SK-N-SH (cell line): Measurements from ENCODE around the gene ADGRF4.

ENCODE experiments used
- ELF1 ChIP-seq: IDR thresholded peaks from 2 replicates; pipeline ENCODE4 v1.4.0; 2012
- TF ChIP-seq, protein P1 (sequence below): fragments of 200-600 bp; sonication (generic); IDR thresholded peaks from 2 replicates; pipeline ENCODE4 v1.6.1; 2017; ENCODE audit warnings: antibody characterized with exemption, mild to moderate bottlenecking, moderate library complexity

DNA sequence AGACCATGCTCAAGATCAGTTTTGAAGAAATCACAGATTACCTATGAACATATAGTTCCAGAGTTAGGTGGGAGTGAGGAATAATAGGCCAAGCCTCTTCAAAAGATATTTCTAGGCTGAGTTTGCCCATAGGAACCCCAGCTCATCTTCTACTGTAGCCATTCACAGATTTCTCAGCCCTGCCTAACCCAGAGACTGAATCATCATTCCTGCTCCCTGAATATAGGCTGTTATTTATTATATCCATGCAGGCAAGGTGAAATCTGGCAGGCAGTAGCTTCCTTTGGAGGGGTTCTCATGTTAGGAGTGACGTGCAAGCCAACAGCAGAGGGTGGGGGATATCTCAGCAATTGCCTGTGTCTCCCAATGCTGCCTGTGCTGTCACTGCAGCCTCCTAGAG, 25.6 kb upstream of the ADGRF4 start:
- no peak for TF ChIP-seq ELF1
- TF ChIP-seq, protein P1, sequence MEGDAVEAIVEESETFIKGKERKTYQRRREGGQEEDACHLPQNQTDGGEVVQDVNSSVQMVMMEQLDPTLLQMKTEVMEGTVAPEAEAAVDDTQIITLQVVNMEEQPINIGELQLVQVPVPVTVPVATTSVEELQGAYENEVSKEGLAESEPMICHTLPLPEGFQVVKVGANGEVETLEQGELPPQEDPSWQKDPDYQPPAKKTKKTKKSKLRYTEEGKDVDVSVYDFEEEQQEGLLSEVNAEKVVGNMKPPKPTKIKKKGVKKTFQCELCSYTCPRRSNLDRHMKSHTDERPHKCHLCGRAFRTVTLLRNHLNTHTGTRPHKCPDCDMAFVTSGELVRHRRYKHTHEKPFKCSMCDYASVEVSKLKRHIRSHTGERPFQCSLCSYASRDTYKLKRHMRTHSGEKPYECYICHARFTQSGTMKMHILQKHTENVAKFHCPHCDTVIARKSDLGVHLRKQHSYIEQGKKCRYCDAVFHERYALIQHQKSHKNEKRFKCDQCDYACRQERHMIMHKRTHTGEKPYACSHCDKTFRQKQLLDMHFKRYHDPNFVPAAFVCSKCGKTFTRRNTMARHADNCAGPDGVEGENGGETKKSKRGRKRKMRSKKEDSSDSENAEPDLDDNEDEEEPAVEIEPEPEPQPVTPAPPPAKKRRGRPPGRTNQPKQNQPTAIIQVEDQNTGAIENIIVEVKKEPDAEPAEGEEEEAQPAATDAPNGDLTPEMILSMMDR: no peak
